HEK293 (cell line): ENCODE measurements around the gene DOK4.

Experiments
- CTCF ChIA-PET: fragments of 350-600 bp; formaldehyde crosslinking; extraction: SDS; loops from one replicate; lab custom pipeline; 2021; ENCODE audit warnings: antibody characterized with exemption; lab: Yijun Ruan, JAX
- POLR2A ChIA-PET: fragments of 300-600 bp; formaldehyde crosslinking; extraction: SDS; loops from one replicate; lab custom pipeline; 2020; ENCODE audit warnings: antibody characterized with exemption, inconsistent platforms; lab: Yijun Ruan, JAX
- H3K27ac ChIP-seq: fragments of 200-500 bp; sonication (Bioruptor generic); 2 replicates; pipeline ENCODE4 v1.5.1; 2014; ENCODE audit warnings: low read depth, low read length, control low read depth, inconsistent platforms; ENCODE audit errors: extremely low read depth
- H3K36me3 ChIP-seq, 2 experiments: fragments of 200-500 bp in 1 of 2; sonication (Bioruptor generic) in 1 of 2; 1 replicate in 1 of 2; 2 replicates in 1 of 2; pipeline ENCODE4 v1.5.1; 2014 to 2017; ENCODE audit warnings: inconsistent platforms in 2 of 2, low read length in 2 of 2; ENCODE audit not compliant: control insufficient read depth in 2 of 2, insufficient read depth in 1 of 2
- H3K4me1 ChIP-seq: fragments of 200-500 bp; sonication (Bioruptor generic); 2 replicates; pipeline ENCODE4 v1.5.1; 2014; ENCODE audit warnings: mild to moderate bottlenecking, low read length, inconsistent platforms; ENCODE audit not compliant: control insufficient read depth, insufficient read depth
- H3K4me3 ChIP-seq: 2 replicates; pipeline ENCODE4 v1.5.1; 2011; ENCODE audit warnings: low read depth, mild to moderate bottlenecking, control low read depth, low read length, moderate library complexity
- H3K9me3 ChIP-seq: fragments of 200-500 bp; sonication (Bioruptor generic); 2 replicates; pipeline ENCODE4 v1.5.1; 2014; ENCODE audit warnings: low read depth, low read length, inconsistent platforms; ENCODE audit not compliant: control insufficient read depth, insufficient read depth
- CTCF ChIP-seq: fragments of 450-650 bp; formaldehyde crosslinking; IDR thresholded peaks from 2 replicates; pipeline ENCODE4 v1.5.1; 2016; ENCODE audit warnings: missing biosample characterization, missing genetic modification characterization
- ELK4 ChIP-seq: IDR thresholded peaks from 2 replicates; pipeline ENCODE4 v1.6.1; 2011; ENCODE audit warnings: mild to moderate bottlenecking, low read depth, low read length, borderline replicate concordance
- GLI2 ChIP-seq: fragments of 450-650 bp; formaldehyde crosslinking; IDR thresholded peaks from 2 replicates; pipeline ENCODE4; 2017; ENCODE audit warnings: missing biosample characterization, missing genetic modification characterization, low read depth, borderline replicate concordance
- GLIS1 ChIP-seq: fragments of 450-650 bp; formaldehyde crosslinking; IDR thresholded peaks from 2 replicates; pipeline ENCODE4 v1.5.1; 2016; ENCODE audit warnings: missing biosample characterization, missing genetic modification characterization
- KLF1 ChIP-seq: fragments of 450-650 bp; formaldehyde crosslinking; IDR thresholded peaks from 2 replicates; pipeline ENCODE4 v1.5.1; 2016; ENCODE audit warnings: missing biosample characterization, missing genetic modification characterization
- OSR2 ChIP-seq: fragments of 450-650 bp; formaldehyde crosslinking; IDR thresholded peaks from 2 replicates; pipeline ENCODE4 v1.5.1; 2016; ENCODE audit warnings: missing biosample characterization, missing genetic modification characterization
- PBX3 ChIP-seq: sonication (generic); formaldehyde crosslinking; IDR thresholded peaks from 2 replicates; pipeline ENCODE4 v1.8.1; 2022; ENCODE audit warnings: mild to moderate bottlenecking, moderate library complexity, missing genetic modification reagents
- SETDB1 ChIP-seq: IDR thresholded peaks from one replicate; pipeline ENCODE4 v1.6.1; 2017; ENCODE audit warnings: mild to moderate bottlenecking, low read length, moderate library complexity, mixed read lengths; ENCODE audit not compliant: insufficient read length
- SP3 ChIP-seq: fragments of 450-650 bp; formaldehyde crosslinking; IDR thresholded peaks from 2 replicates; pipeline ENCODE4 v1.5.1; 2016; ENCODE audit warnings: missing biosample characterization, missing genetic modification characterization
- ZBTB49 ChIP-seq: fragments of 450-650 bp; formaldehyde crosslinking; IDR thresholded peaks from 2 replicates; pipeline ENCODE4 v1.5.1; 2016; ENCODE audit warnings: missing biosample characterization, missing genetic modification characterization, low read depth
- ZNF2 ChIP-seq: fragments of 450-650 bp; formaldehyde crosslinking; IDR thresholded peaks from 2 replicates; pipeline ENCODE4 v1.5.1; 2016; ENCODE audit warnings: missing biosample characterization, missing genetic modification characterization
- ZNF292 ChIP-seq: fragments of 450-650 bp; formaldehyde crosslinking; IDR thresholded peaks from 2 replicates; pipeline ENCODE4 v1.5.1; 2016; ENCODE audit warnings: low read depth, missing biosample characterization, missing genetic modification characterization, borderline replicate concordance
- ZNF311 ChIP-seq: fragments of 450-650 bp; formaldehyde crosslinking; IDR thresholded peaks from 2 replicates; pipeline ENCODE4 v1.5.1; 2017; ENCODE audit warnings: missing biosample characterization, missing genetic modification characterization, borderline replicate concordance
- ZNF324 ChIP-seq: fragments of 450-650 bp; formaldehyde crosslinking; IDR thresholded peaks from 2 replicates; pipeline ENCODE4 v1.5.1; 2016; ENCODE audit warnings: missing biosample characterization, missing genetic modification characterization
- ZNF416 ChIP-seq: fragments of 450-650 bp; formaldehyde crosslinking; IDR thresholded peaks from 2 replicates; pipeline ENCODE4 v1.5.1; 2016; ENCODE audit warnings: missing biosample characterization, missing genetic modification characterization
- ZNF426 ChIP-seq: fragments of 450-650 bp; formaldehyde crosslinking; IDR thresholded peaks from 2 replicates; pipeline ENCODE4 v1.5.1; 2017; ENCODE audit warnings: missing biosample characterization, missing genetic modification characterization, mild to moderate bottlenecking, inconsistent platforms, moderate library complexity
- ZNF48 ChIP-seq: fragments of 450-650 bp; formaldehyde crosslinking; IDR thresholded peaks from 2 replicates; pipeline ENCODE4 v1.5.1; 2016; ENCODE audit warnings: missing biosample characterization, missing genetic modification characterization
- ZNF521 ChIP-seq: fragments of 450-650 bp; formaldehyde crosslinking; IDR thresholded peaks from 2 replicates; pipeline ENCODE4 v1.5.1; 2017; ENCODE audit warnings: missing biosample characterization, mild to moderate bottlenecking, missing genetic modification characterization
- ZNF548 ChIP-seq: fragments of 450-650 bp; formaldehyde crosslinking; IDR thresholded peaks from 2 replicates; pipeline ENCODE4 v1.5.1; 2016; ENCODE audit warnings: missing biosample characterization, missing genetic modification characterization
- ZNF558 ChIP-seq: fragments of 450-650 bp; formaldehyde crosslinking; IDR thresholded peaks from 2 replicates; pipeline ENCODE4 v1.5.1; 2016; ENCODE audit warnings: missing biosample characterization, missing genetic modification characterization
- ZNF571 ChIP-seq: fragments of 450-650 bp; formaldehyde crosslinking; IDR thresholded peaks from 2 replicates; pipeline ENCODE4 v1.5.0; 2017; ENCODE audit warnings: missing biosample characterization, missing genetic modification characterization
- ZNF654 ChIP-seq: fragments of 450-650 bp; formaldehyde crosslinking; IDR thresholded peaks from 2 replicates; pipeline ENCODE4 v1.5.1; 2016; ENCODE audit warnings: low read depth, missing biosample characterization, missing genetic modification characterization
- ZNF677 ChIP-seq: fragments of 450-650 bp; IDR thresholded peaks from 2 replicates; pipeline ENCODE4 v1.5.0; 2018; ENCODE audit warnings: missing biosample characterization, mild to moderate bottlenecking, missing genetic modification characterization, moderate library complexity
- ZNF701 ChIP-seq: fragments of 450-650 bp; formaldehyde crosslinking; IDR thresholded peaks from 2 replicates; pipeline ENCODE4 v1.5.1; 2016; ENCODE audit warnings: missing biosample characterization, missing genetic modification characterization
- ZNF777 ChIP-seq: fragments of 450-650 bp; formaldehyde crosslinking; IDR thresholded peaks from 2 replicates; pipeline ENCODE4 v1.5.1; 2017; ENCODE audit warnings: missing biosample characterization, missing genetic modification characterization, borderline replicate concordance
- ZNF785 ChIP-seq: fragments of 450-650 bp; formaldehyde crosslinking; IDR thresholded peaks from 2 replicates; pipeline ENCODE4 v1.5.1; 2016; ENCODE audit warnings: missing biosample characterization, missing genetic modification characterization
- ZNF791 ChIP-seq: fragments of 450-650 bp; formaldehyde crosslinking; IDR thresholded peaks from 2 replicates; pipeline ENCODE4 v1.5.1; 2016; ENCODE audit warnings: missing biosample characterization, missing genetic modification characterization
- ZSCAN23 ChIP-seq: fragments of 450-650 bp; formaldehyde crosslinking; IDR thresholded peaks from 2 replicates; pipeline ENCODE4 v1.5.1; 2016; ENCODE audit warnings: missing biosample characterization, missing genetic modification characterization
- ZXDB ChIP-seq: fragments of 450-650 bp; formaldehyde crosslinking; IDR thresholded peaks from 2 replicates; pipeline ENCODE4 v1.5.1; 2016; ENCODE audit warnings: missing biosample characterization, missing genetic modification characterization

Gene DOK4

GRCh38 chr16:57474671-57475661, 11.3 kb downstream of the DOK4 start:
- ChIA-PET CTCF (interaction anchor here (0.6 to 4.2 kb wide), 4 partner anchors 13 to 739 kb away, joined by 3 to 24 read pairs (median 13); partner anchors contain the start of gene POLR2C), POLR2A (interaction anchor here (1.8 kb wide), 1 partner anchor 12 kb away, joined by 6 read pairs; the partner anchor contains the start of gene POLR2C)
- TF ChIP-seq ZNF311 (tag by site-specific recombination): no peak
- TF ChIP-seq ZNF2 (tag by site-specific recombination): no peak
- TF ChIP-seq ZNF558 (tag by site-specific recombination): no peak
- no peak for TF ChIP-seq ZNF791 (tag by site-specific recombination)
- no peak for TF ChIP-seq ZNF785 (tag by site-specific recombination)
- no peak for TF ChIP-seq OSR2 (tag by site-specific recombination)
- no peak for TF ChIP-seq GLIS1
- TF ChIP-seq ZNF48 (tag by site-specific recombination): no peak
- no peak for TF ChIP-seq KLF1 (tag by site-specific recombination)
- TF ChIP-seq SETDB1: no peak
- TF ChIP-seq ZNF701 (tag by site-specific recombination): no peak
- TF ChIP-seq ZSCAN23: no peak
- no peak for TF ChIP-seq ZNF292 (tag by site-specific recombination)
- TF ChIP-seq ZXDB (tag by site-specific recombination): no peak
- TF ChIP-seq GLI2 (tag by site-specific recombination): no peak
- TF ChIP-seq ZBTB49 (tag by site-specific recombination): no peak
- TF ChIP-seq, all 188 proteins: peak for 0
- no peaks in the 10 kb centered on the region for H3K4me1 ChIP-seq
- no peaks in the 10 kb centered on the region for H3K9me3 ChIP-seq
- H3K36me3 ChIP-seq: peaks cover 0 to 51% of the 10 kb centered on the region in 2 experiments; a peak in 1 of 3 replicates
- H3K27ac ChIP-seq: no peak overlapping the region
- no peak overlapping the region for H3K4me3 ChIP-seq

- ChIA-PET POLR2A (interaction anchor here (1.7 to 2.5 kb wide), 2 partner anchors 12 to 27 kb away, joined by 5 to 16 read pairs; partner anchors contain the start of genes CIAPIN1, COQ9 and POLR2C), CTCF (interaction anchor here (0.6 to 4.2 kb wide), 3 partner anchors 12 to 1062 kb away, joined by 3 to 24 read pairs (median 20); partner anchors contain the start of gene POLR2C)
- Histone ChIP-seq H3K4me1 (no peaks in the 10 kb centered on the region), H3K9me3 (no peaks in the 10 kb centered on the region), H3K36me3 (peaks cover 0 to 62% of the 10 kb centered on the region in 2 experiments; a peak in 1 of 3 replicates), H3K27ac (no peak overlapping the region), H3K4me3 (no peak overlapping the region)
- TF ChIP-seq ZNF654 (tag by site-specific recombination): no peak
- no peak for TF ChIP-seq ZNF324 (tag by site-specific recombination)
- no peak for TF ChIP-seq ZNF701 (tag by site-specific recombination)
- TF ChIP-seq ZNF426 (tag by site-specific recombination): no peak
- TF ChIP-seq CTCF (tag by site-specific recombination): no peak
- no peak for TF ChIP-seq ZNF677
- no peak for TF ChIP-seq ZNF521 (tag by site-specific recombination)
- TF ChIP-seq ELK4: no peak
- no peak for TF ChIP-seq ZNF777 (tag by site-specific recombination)
- no peak for TF ChIP-seq ZNF571 (tag by site-specific recombination)
- no peak for TF ChIP-seq SP3 (tag by site-specific recombination)
- TF ChIP-seq ZNF548 (tag by site-specific recombination): no peak
- TF ChIP-seq PBX3: no peak
- no peak for TF ChIP-seq ZNF416
Measured at GRCh38 chr16:57473906-57474305, 12.4 kb downstream of the DOK4 start.
